Body of pancreas (tissue), 4 donors: ENCODE measurements around the gene DNAH11.

ENCODE experiments used
- CTCF ChIP-seq, 7 experiments: fragments of 450-650 bp in 4 of 7; fragments of 200-600 bp in 3 of 7; sonication (generic) in 3 of 7; IDR thresholded peaks; one replicate each; pipeline ENCODE4 v1.5.1; 2016 to 2019; ENCODE audit warnings: antibody characterized with exemption in 7 of 7
- POLR2A ChIP-seq, 3 donors: fragments of 450-650 bp; IDR thresholded peaks; one replicate each; pipeline ENCODE4 v1.6.1; 2016; ENCODE audit warnings: antibody characterized with exemption in 3 of 3, mild to moderate bottlenecking in 2 of 3

- no peak for TF ChIP-seq CTCF (IDR thresholded peaks at IDR 0.05)
- TF ChIP-seq POLR2A (IDR thresholded peaks at IDR 0.05): no peak
Observed at GRCh38 chr7:21653623-21654022, 110.8 kb downstream of the DNAH11 start.
